GM21723 (cell line): ENCODE data around the gene GIMD1.
A peak's percentile ranks its signal among the peaks of the same experiment; 100 is the strongest.
"Not testable (repeated sequence)": the region's sequence is repeated elsewhere in the genome, so short reads cannot be mapped to it uniquely, and the experiment has no call there.

ENCODE experiments used
- ATAC-seq: cut with Tn5 transposase; IDR thresholded peaks from one replicate; pipeline ENCODE4 v1.9.1; 2021; ENCODE audit warnings: mild to moderate bottlenecking, moderate library complexity; ENCODE audit not compliant: unreplicated experiment

Gene GIMD1

DNA sequence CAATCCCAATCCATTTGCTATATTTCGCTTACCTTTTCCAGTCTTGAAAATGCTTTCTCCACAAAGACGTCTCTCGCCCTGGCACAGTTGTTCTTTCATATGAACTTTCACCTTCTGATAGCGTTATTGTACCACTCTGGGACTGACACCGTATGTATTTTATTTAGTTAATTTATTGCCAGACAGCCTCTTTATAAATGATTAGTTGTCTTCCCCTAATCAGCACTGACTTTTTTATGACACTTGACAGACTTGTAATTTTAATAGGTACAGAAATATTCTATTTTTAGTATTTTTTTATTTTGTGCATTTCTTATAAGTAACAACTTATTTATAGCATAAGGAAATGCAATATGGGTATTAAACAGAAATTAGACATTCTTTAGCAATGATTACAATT, at the start of gene GIMD1:
Gene GIMD1 (minus strand): TSS at position 101 of the 400 bp plus-strand sequence. CDS start 1,343 bp downstream, outside the sequence.
- no peak for ATAC-seq

DNA sequence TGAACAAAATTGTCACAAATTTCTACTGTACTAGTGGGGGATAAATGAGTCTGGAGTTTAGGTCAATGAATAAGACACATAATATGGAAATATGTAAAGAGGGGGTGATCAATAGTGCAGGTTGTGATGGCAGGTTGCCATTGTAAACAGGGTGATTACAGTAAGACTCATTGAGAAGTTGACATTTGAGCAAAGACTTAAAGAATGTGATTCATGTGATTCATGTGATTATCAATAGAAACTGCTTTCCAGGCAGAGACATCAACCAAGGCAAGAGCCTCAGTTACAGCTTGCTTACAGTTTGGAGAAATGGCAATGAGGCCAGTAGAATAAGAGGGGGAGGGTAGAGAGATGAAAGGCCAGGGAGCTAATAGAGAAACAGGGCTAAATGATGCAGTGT, 45.8 kb upstream of the GIMD1 start:
- no peak for ATAC-seq

DNA sequence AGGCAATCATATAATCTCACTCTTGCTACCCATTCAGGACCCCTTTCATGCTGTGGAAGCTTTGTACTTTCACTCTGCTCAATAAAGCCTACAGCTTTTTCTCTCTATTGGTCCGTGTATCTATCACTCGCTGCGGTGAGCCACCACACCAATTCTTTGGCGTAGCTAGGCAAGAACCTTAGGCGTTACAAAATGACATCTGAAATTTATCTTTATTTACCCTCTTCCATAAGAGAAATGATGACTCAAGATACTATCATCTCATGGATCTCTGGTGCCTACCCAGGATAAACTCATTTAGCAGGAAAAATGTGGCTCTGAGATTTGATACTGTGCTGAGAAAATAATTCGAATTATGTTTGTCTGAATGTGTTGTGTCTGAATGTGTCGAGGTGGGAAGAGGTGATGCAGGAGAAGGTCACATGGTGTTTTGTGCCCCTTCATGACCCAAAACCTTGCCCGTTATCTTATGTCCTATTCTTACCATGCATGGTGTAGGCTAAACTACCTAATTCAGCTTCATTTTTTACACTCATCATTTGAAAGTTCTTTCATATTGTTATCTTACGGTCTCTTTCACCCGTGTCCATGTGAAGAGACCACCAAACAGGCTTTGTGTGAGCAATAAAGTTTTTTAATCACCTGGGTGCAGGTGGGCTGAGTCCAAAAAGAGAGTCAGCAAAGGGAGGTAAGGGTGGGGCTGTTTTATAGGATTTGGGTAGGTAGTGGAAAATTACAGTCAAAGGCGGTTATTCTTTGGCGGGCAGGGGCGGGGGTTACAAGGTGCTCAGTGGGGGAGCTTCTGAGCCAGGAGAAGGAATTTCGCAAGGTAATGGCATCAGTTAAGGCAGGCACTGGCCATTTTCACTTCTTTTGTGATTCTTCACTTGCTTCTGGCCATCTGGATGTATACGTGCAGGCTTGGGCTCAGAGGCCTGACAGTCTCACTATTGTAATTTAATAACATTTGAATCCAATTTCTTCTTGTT, 41.6 kb upstream of the GIMD1 start:
- ATAC-seq: no peak

DNA sequence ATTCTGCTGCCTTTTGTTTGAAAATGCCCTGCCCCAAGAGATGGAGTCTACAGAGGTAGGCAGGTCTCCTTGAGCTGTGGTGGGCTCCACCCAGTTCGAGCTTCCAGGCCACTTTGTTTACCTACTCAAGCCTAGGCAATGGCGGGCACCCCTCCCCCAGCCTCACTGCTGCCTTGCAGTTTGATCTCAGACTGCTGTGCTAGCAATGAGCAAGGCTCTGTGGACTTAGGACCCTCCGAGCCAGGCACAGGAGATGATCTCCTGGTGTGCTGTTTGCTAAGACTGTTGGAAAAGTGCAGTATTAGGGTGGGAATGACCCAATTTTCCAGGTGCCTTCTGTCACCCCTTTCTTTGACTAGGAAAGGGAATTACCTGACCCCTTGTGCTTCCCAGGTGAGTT, 39.4 kb upstream of the GIMD1 start:
- ATAC-seq: not testable (repeated sequence)

DNA sequence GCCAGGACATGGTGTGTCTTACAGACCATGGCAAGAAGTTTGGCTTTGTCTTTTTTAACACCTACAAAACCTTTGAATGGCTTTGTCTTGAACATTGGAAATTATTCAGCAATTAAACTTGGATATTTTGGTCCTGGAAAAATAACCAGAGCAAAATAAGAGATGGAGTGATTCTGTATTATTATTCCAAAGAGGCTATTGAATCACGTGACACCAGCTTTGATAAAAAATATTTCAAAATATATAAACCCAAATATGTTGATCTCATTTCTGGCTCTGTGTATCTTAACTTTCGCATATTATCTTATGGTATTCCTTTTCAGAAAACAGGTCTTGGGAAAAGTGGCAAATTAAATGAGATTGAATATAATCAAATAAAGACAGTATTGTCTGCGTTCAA, 32.6 kb upstream of the GIMD1 start:
- ATAC-seq: no peak

DNA sequence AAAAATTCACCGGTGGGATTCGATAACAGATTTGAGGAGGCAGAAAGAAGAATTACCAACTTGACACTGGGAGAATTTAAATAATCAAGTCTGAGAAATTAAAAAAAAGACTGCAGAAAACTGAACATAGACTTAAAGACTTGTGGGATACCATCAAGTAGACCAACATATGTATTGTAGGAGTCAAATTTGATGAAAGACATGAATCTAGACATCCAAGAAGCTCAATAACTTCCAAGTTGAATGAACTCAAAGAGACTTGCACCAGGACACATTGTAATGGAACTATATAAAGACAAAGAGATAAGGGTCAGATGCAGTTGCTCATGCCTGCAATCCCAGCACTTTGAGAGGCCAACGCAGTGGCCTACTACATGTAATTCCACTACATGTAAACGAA, 30.3 kb upstream of the GIMD1 start:
- ATAC-seq: not testable (repeated sequence)

DNA sequence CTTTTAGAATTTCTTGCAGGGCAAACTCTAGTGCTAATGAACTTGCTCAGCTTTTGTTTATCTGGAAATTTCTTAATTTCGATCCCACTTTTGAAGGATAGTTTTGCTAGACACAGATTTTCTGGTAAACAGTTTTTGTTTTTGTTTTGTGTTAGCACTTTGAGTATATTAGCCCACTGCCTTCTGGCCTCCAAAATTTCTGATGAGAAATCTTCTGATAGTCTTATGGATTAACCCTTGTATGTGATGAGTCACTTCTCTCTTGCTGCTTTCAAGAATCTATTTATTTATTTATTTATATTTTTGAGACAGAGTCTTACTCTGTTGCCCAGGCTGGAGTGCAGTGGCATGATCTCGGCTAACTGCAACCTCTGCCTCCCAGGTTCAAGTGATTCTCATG, 27.0 kb upstream of the GIMD1 start:
- no peak for ATAC-seq

DNA sequence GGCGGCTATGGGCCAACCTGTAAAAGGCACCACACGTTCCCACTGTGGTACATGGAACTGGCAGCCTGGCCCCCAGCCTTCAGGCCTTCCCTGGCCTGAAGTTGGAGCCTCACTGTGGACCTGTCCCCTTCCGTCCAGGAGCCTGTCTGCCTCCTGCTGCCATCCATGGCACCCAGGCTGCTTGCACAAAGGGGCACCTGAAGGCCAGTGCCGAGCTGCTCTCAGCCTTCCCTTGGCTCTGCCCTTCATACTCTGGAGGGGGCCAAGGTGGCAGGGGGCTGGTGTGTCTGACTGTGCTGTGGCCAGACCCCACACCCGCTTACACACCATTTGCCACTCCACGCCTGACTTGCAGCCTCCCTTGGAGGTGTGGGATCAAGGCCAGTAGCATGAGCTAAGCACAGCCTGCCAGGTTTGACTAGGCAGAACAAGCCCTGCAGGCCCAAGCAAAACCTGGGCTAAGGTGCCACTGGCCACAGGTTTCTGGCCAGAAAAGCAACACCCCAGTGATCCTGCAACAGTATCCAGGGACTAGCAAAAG, 17.3 kb upstream of the GIMD1 start:
- ATAC-seq: no peak

DNA sequence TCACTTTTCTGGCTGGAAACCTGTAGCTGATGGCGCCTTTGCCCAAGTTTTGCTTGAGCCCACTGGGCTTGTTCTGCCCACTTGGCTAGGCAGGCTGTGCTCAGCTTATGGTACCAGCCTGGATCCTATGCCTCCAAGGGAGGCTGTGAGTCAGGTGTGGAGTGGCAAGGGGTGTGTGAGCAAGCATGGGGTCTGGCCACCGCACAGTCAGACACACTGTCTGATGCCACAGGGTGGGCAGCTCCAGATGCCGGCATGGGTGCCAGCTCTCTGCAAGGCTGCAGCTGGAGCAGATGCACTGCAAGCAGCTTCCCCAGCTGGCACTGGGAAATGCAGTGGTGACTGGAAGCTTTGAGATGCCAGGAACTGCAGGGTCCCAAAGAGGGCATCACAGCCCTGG, 16.3 kb upstream of the GIMD1 start:
- no peak for ATAC-seq

DNA sequence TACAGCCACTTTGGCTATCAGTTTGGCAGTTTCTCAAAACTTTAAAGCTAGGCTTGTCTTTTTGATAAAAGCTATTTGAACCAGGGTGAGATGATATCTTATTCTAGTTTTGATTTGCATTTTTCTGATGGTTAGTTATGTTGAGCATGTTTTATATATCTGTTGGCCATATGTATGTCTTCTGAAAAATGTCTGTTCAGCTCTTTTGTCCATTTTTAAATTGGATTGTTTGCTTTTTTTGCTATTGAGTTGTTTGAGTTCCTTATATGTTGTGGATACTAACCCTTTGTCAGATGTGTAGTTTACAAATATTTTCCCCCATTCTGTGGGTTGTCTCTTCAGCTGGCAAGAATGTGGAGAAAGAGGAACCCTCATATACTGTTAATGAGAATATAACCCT, 11.6 kb upstream of the GIMD1 start:
- ATAC-seq: no peak

DNA sequence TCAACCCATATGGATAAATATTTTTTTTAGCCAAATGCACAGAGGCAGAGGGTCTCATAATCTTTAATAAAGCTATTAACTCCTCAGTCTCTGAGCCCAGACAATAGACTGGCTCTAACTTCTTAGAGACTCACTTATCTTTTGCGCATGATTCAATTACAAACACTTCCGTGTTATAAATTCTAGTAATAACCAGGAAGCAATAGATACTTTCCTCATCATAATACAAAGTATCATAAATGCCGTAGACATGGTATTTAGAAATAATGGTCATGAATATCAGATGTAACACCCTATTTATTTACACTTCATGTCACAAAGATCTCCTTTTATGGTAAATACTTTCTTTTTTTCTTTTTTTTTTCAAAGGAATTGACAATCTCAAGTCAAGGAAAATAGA, 4.4 kb upstream of the GIMD1 start:
- no peak for ATAC-seq

DNA sequence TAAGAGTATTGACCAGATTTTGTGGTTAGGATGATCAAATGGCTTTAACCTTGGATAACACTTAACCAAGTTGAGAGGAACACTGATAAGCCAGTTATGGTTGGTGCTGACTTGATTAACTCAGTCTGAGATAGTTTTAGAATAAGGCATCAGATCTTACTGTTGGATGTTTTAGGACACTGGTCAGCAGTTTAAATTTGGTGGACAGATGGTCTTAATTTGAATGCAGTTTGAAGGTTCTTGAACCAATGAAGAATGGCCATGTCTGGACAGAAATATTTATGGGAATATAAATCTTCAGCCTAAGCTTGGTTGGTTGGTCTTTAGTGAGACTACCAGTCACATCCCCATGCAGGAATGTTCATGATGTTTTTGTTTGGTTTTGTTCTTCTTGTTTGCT, 2.6 kb upstream of the GIMD1 start:
- no peak for ATAC-seq

DNA sequence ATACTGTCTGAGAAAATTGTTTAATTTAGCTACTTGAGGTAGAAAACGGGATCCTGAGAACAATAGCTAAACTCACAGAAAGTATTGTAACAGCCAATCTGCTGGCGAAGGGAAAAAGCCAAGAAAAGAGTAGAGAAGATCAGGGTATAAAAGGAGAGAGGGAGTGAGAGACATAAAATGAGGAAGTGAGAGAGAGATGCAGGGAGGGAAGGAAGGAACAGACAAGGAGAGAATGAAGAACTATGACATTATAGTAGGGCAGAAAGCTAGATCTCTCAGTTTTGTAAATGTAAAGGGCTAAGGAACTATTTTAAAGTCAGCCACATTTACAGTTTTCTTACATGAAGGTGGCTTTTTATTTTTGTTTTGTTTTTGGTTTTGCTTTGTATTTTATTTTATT, 1.6 kb upstream of the GIMD1 start:
- ATAC-seq: no peak

DNA sequence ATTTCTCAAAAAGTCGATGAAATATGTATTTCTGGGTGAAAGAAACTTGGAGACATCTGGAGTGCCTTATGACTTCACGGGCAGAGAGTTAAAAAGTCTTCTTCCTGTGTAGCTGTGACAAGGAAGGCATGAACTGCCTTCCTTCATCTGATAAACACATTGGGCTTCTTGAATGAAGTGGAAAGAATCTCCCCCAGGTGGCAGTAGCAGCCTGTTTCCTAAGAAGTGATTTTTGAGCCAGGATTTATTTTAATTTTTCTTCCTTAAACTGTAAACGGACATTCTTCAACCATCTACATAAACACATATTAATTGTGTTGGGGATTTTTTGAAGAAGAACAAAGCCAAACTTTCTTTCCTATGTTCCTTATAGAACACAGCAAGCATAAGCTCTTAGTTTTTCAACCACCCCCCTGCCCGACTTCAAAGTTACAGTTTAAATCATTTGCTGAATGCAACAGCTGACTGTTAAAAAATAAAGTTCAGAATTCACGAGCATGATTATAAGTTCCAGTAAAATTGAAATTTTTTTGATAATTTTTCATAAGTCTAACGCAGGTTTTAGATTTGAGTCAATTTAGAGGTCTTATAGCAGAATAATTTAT, 980 bp upstream of the GIMD1 start:
- peak; percentile 80 for ATAC-seq

DNA sequence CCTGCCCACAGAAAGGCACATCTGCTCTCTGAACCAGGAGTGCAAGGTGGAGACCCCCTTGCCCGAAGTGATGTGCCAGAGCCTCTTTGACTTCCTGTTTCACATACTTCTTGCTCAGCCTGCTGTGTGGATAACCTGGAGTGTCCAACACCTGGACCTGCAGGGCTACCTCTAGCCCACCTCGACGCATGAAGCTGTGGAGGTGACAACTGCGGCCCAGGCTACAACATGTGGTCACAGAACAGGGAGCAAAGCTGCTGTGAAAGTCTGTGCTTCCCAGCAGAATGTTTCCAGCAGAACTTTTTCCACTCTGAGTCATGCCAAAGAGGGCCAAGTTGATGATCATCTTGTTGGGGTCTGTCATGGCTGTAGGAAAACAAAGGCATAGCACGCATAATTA, 1.5 kb downstream of the GIMD1 start:
- ATAC-seq: no peak

DNA sequence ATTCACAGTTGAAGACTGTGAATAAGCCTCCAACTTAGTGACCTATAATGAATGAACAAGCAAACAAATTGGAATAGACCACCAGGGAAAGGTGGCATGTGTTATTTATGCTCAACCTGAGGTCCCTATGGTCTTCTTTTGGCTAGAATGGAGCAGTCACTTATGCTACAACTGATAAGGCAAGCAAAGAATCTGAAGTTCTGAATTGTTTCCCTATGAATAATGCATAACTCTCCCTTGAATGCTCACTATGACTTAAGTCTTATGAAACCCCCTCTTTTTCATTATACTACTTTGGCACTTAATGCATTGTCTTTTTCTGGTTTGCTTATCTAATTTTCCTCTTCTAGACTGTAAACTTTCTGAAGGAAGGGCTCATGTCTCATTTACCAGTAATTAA, 2.6 kb downstream of the GIMD1 start:
- ATAC-seq: no peak

DNA sequence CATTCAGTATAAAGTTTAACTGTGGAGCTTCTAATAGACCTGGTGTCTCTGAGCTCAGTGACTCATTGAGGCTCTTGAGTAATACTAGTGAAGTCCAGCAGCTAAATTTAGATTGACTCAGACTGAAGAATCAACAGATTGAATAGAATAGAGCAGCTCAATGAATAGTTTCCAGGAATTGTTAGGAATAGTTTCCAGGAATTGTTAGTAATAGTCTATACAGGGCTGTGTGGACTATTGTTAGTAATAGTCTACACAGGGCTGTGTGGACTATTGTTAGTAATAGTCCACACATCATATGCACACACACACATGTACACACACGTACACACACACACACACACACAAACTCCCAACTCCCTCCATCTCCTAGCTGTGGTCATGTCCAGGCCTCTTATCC, 3.0 kb downstream of the GIMD1 start:
- ATAC-seq: no peak

DNA sequence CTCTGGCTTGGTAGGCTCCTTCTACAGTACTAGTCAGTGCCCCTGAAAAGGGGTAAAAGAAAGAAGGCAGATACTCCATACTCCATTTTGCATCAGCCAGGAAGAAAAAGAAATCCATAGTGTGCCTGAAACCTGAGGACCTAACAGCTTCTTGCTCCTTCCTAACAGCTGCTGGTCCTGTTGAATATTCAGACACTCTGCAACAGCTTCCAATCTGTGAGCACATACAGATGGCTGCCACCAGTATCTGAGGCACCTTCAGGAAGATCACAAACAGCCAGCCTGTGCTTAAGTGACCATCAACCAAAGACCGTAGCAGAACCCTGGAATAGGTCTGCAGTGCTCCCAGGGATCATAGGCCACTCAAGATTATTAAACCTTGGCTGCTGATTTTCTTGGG, 4.3 kb downstream of the GIMD1 start:
- ATAC-seq: no peak

DNA sequence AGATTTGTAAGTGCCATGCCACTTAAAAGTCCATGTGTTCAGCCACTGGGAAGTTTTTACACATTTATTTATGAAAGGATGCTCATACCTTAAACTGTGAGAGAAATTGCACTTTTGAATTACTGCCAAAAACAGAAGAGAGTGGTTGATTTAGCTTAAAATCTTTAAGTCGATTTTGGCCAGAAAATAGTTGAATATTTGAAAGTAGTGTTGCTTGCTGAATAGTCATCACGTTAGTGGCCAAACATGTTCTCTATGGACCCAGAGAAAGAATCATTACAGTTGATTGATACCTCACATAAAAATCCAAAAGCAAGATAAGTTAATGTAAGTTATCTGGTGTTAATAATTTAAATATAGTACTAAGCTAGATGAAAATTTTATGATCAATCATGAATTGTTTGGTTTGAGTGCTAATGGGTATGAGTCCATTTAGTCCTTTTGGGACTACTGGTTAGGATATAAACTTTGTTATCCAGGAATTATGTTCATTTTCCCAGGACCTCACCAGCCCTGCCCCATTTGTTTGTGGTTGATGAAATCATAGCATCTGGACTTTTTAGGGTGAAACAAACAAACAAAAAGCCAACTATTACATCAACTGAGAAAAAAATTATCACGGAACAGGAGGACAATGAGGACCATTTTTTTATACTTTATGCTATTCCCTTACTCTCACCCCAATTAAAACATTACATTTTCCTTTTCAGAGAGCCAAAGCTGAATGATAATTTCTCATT, 6.3 kb downstream of the GIMD1 start:
- no peak for ATAC-seq

DNA sequence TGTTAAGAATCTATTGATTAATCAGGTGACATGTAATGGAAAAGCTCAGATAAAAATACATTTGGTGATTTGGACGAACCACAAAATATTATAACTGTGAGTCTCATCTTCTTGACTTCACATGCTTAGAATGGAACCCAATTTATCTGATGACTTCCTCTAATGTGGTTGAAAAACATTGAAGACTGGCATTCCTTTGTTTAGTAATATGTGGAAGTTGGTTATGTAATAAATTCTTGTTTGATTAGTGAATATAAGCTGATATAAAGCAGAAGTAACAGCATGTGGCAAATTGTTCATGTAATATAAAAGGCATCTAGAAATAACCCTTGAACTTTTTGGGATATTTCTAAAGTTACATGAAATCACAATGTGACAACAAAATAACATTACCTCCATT, 9.7 kb downstream of the GIMD1 start:
- ATAC-seq: no peak

DNA sequence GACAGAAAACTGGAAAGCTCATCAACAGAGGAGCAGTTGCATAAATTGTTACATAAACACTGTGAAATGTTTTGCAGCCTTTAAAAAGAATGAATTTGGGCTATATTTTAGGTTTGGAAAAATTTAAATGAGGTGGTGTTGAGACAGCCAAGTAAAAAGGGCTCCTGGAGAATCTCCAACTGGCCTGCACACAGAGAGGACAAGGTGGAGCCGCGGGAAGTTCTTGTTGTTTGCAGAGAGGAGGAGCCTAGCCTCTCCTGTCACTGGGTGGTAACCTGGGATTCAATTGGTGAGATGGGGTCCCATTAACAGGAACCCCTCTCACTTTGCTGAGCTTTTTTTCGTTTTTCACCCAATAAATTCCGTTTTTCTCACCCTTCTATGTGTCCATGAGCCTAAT, 13.4 kb downstream of the GIMD1 start:
- ATAC-seq: no peak
